Islet precursor cell (in vitro differentiated cells): Measurements from ENCODE around the gene COMMD4.
"Not testable (repeated sequence)": the region's sequence is repeated elsewhere in the genome, so short reads cannot be mapped to it uniquely, and the experiment has no call there.

Experiments
- DNase-seq: peaks from one replicate; pipeline ENCODE4 v3.0.0-alpha.2; 2018

COMMD4 gene

DNA sequence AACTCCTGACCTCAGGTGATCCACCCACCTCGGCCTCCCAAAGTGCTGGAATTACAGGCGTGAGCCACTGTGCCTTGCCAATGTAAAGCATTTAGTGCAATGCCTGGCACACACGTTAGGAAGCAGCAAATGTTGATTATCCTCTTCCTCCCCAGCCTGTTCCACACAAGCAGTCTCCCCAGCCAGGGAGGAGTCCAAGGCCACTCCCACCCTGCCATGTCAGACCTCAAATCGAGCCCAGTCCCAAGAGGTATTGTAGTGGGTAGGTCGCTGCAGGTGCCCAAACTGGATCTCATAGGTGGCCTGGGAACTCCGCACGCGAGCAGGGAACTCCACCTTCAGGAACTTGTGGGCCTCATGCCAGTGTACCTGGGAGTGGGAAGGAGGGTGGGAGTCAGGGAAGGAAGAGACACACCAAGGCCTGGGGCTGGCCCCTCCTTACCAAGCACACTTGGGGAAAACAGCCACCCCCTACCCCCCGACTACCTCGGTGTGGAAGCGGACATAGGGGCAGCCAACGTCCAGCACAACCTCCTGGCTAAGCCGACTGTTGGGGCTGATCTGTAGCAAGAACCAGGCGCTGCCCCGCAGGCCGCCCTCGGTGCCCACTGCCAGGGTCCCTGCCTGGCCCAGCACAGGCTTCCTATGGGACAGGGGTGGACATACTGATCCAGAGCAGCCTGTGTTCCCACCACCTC lies 22.3 kb downstream of the COMMD4 start:
- DNase-seq = no peak

DNA sequence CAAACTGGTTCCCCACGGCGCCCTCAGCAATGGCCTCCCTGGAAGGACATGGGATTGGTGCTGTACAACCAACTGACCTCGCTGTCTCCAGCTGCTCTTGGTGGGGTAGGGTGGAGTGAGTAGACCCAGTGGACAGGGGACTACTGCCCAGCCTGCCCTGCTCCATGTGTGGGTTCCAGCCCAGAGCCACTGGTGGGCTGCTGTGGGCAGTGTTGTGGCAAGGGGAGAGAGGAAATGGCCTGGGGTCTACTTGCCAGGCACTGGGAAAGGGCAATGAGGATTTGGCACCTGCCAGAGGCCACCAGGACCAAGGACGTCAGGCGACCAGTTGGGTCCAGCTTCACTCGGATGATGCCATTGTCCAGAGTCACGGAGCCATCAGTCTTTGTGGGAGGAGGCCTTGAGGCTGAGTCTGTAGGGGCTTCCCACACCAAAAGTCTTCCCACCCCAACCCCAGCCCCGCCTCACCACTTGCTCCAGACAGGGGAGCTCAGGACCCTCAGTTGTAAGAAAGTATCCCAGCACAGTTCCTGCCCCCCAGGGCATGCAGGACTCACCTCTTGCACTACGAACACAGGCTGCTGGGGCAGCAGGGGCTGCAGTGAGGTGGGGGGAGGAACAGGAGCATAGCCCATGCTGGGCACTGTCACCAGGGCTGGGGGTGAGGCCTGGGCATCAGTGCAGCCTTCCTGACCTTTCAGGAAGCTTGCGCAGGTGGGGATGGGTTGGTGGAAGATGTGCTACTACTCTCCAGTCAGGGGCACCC lies 23.1 kb downstream of the COMMD4 start:
- no peak for DNase-seq

DNA sequence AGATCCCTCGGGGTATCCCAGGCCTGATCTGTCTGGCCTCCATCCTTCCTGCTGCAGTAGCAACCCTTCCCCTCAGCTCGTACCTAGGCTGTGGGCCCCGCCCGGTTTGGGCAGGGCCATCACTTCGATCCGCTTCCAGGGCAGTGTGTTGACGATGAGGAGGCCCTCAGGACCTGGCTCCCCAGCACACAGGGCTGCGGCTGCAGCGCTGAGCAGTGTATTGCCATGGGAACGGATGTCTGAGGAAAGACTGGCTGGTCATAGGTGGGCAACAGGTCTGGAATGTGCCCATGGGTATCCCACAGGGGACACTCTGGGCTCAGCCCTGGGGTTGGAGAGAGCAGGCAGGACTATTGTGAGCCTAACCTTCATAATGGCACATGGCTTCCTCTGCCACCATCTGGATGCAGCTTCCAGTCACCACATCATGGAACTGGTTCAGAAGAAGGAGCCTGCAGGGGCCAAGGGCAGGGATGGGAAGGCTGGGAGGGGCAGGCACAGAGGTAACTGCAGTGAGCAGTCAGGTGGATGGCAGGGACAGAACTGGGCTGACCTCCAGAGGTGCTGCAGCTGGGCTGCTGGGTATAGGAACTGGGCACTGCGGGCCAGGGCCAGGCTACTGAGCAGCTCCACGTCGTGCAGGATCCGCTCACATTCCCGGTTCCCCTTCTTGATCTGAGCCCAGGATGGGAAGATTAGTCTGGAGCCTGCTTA lies 23.8 kb downstream of the COMMD4 start:
- DNase-seq = no peak

DNA sequence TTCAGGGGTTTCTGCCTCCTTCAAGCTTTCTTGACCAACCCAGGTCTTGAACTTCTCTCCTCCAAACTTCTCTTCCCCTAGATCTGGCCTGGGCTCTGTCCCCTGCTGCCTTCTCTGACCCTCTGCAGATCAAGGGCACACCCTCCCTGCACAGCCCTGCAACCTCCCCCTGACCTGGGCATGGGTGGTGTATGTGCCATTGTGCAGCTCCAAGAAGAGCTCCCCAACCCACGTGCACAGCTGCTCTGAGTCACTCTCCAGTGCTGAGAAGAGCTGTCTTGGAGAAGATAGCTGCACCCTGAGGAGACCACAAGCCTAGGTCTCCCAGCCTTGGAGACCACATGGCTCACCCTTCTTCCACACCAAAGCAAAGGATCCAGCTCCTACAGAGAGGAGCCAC lies 24.5 kb downstream of the COMMD4 start:
- DNase-seq = no peak

DNA sequence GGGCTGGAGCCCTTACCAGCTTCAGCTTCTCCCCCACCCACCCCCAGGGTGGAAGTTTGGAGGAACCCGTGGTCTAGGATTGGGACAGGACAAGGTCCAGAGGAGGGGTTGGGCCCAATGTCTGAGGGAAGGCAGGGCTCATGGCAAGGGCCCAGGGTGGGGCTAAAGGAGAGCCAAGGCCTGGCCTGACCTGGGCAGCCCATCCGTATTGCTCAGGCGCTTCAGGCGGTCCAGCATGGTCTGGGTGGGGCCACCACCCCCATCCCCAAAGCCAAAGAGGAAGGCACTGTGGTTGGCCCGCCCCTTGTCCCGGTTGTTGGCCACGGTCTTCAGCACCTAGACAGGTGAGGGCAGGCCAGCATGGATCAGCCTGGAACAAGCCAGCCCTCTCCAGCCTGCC lies 25.0 kb downstream of the COMMD4 start:
- DNase-seq = no peak

DNA sequence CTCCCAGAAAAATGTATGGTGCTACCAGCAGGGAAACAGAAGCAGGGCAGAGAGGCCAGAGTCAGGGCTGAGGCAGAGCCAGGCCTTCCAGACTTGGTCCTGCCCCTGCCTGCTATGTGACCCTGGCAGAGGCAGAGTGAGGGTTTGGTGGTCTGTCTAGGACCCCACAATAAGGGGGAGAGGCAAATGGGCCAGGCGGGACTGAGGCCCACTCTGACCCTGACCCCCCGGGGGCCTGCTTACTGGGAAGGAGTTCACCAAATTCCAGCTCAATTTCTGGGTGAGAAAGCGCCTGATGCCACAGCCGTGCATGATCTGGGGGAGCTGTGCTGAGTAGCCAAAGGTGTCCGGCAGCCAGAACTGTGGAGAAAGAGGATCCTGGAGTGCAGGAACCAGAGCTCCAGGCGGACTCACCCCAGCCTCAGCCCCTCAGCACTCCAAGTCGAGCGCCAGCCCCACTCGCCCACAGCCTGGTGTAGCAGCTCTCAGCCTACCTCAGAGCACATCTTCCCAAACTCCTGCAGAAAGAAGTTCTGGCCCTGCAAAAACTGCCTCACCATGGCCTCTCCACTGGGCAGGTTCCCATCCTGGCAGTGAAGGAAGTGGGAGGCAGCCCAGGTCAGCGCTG lies 25.6 kb downstream of the COMMD4 start:
- no peak for DNase-seq

DNA sequence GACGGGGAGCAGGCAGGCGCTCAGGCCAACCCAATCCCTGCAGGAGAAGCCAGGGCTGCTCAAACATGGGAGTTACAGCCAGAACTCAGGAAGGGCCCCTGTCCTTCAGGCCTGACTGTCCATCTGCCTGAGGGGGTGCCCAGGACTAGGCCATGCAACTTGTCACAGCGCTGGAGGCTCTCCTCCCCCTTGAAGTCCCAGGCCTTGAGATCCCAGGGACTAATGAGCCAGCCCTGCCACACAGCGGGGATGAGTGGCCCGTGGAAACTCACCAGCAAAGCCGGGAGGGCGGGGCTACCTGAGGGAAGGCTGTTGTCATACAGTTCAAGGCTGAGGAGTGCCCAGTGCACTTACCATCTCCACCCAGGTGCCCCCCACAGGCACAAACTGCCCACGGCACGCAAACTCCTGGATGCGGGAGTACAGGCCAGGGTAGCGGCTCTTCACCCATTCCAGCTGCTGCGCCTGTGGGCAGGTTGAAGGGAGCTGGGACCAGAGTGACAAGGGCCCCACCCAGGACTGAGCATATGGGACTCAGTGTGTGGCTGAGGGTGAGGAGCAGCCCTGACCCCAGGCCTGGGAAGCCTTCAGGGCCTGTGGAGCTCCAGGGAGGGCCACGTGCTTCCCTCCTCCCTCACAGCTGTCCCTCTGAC lies 26.3 kb downstream of the COMMD4 start:
- DNase-seq = peak; percentile 53

DNA sequence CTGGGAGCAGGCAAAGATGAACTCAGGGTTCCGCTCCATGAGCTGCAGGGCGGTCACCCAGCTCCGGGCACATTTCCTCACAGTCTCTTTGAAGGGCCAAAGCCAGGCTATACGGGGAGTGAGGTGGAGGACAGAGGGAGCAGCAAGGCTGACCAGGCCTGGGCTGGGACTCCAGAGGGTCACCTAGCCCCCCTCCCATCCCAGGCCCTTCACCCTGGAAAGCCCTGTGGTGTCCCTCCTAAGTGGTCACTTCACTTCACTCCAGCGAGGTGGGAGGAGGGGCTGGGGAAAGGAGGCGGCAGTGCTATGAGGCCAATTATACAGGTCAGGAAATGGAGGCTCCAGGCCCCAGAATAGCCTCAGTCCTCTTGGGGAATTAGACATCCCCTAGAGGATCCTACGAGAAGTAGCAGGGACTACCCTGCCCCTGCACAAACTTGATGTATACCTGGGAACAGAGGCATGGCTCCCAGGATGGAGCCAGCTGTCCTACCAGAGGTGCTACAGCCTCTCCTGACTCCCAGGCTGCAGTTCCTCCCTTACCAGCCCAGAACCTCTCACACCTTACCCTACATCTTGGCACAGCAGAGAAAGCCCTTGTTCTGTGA lies 26.9 kb downstream of the COMMD4 start:
- no peak for DNase-seq

DNA sequence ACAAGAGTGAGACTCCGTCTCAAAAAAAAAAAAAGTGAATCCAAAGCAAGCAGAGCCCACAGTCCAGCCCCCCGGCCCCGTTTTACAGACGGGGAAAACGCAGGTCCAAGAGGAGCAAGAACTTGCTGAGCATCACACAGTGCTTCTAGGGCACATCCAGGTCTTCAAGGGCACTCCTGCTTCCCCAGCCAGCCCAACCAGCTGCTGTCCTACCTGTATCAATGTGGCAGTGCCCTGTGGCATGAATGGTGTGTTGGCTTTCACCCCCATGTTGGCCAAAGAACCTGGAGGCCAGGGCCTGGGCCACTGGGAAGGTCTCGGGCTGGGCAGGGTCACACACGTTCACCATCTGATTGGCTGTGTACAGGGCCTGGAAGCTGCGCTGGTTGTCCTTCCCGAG lies 27.9 kb downstream of the COMMD4 start:
- no peak for DNase-seq

DNA sequence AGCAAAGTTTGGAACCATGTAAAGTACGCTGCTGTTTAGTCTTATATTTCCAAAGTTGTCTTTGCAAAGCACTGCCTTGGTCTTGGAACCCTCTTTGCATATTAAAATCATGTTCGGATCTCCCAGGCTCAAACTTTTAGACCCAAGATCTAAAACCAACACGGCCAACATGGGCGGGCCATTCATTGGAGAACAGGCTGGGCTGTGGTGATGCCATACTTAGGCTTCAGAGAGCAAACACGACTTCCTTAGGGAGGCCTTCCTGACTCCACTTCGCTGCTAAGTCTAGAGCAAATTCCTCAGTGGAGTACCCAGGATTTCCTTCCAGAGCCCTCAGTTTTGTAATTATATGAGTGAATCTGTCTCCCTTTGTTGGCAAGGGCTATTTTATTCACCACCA lies 29.0 kb downstream of the COMMD4 start:
- DNase-seq = no peak

DNA sequence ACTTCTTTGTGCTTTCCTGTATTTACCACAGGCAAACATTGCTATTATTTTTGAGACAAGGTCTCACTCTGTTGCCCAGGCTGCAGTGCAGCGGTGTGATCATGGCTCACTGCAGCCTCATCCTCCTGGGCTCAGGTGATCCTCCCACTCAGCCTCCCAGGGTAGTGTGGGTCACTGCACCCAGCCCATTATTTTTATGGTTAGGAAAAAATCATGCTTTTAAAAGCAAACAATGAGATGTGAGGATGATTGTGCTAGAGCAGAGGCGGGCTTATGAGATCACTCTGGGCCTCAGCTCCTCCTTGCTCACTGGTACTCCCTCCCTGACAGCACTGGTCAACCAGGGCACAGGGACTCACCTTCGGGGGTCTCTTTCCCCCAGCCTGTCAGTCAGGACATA lies 30.3 kb downstream of the COMMD4 start:
- no peak for DNase-seq

DNA sequence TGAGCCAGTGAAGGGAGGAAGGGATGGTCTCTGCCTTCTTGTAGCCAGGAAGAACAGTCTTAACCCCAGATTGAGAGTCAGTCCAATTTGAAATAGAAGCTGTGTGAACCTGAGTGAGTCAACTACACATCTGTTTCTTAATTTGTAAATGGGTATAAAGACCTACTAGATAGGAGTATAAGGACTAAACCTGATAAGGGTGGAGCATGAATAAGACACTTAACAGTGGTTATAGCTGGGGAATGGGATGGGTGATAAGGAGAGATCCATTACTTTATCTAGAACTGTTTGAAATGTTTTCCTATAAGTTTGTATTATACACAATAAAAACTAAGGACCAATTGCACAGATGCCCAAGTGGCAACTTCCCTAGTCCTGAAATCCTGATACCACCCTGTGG lies 31.1 kb downstream of the COMMD4 start:
- DNase-seq = no peak

DNA sequence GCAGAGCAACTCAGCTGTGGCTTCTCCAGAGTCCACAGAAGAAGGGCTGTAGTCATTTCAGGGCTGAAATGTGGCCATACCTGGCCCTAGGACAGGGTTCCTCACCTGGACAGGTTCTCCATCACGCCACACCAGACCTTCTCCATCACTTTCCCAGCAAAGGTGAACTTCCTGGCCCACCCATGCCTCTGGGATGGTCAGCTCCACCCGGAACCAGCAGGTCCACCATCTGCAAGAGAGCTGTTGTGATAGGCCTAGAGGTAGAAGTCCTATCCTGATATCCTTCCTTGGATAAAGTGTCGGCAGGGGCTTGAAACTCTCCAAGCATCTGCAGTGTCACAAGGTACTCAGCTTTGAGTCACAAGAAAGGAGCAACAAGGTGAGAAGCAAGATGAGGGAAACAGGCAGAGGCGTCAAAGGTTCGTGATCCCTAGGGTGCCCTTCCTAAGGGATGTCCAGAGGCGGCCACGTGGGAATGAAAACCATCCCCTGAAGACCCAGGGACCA lies 31.6 kb downstream of the COMMD4 start:
- no peak for DNase-seq

DNA sequence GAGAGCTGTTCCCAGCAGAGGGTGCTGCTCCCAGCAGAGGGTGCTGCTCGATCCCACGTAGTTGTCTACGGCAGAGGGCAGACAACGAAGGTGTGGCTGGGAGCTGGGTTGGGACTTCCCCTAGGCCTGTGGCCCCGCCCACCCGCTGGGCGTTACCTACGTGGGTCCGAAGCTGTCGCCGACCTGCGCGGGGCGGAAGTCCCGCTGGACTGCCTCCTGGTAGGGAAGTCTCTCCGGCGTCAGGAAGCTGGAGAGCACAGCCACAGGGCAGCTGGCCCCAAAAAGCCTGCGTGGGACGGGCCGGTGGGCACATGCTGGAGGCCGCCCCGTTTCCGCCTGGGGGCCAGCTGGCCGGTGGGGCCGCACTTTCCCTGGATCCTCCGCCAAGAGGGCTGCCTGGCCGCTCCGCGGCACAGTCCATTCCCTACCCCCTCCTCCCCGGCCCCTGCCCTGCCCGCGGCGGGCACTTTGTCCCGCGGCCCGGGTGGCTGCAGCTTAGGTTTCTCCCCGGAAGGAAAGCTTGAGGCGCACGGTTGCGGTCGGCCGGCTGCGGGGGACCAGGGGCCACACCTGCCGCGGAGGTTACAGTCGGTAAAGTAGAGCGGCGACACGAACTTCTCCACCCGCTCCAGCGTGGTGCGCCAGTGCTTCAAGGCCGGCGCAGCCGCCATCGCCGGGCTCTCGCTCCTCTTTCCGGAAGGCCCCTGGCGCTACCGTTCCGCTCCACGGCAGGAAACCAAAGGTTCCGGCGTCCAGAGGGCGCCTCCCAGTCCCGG lies 32.2 kb downstream of the COMMD4 start, which contains the start of gene MAN2C1:
Gene MAN2C1 (minus strand): TSS at position 695 of the 776 bp plus-strand sequence. CDS start 24 bp downstream, at position 671.
- DNase-seq = peak; percentile 99

DNA sequence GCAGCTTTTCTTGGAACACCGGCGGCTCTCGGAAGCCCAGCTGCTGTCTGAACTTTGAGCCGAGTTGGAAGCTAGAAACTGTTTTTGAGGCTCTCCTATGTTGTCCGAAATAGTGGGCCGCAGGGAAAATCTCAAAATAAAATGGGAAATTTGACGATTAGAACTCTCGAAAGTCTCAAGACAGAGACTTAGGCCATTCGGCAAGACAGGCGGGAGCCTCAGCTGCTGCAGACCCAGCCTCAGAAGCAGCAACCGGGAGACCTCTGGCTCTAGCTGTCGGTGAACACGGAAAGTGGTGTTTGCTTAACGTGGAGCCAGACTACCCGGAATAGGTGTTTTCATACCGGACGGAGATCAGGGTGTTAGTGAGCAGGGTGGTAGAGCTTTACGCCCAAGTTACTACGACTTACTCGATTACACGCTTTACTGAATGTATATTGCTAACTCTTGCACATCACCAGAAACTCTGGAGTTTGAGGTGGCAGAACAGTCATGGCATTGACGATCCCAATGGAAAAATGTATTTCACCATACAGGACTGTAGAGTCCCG lies 32.9 kb downstream of the COMMD4 start:
- DNase-seq = no peak

DNA sequence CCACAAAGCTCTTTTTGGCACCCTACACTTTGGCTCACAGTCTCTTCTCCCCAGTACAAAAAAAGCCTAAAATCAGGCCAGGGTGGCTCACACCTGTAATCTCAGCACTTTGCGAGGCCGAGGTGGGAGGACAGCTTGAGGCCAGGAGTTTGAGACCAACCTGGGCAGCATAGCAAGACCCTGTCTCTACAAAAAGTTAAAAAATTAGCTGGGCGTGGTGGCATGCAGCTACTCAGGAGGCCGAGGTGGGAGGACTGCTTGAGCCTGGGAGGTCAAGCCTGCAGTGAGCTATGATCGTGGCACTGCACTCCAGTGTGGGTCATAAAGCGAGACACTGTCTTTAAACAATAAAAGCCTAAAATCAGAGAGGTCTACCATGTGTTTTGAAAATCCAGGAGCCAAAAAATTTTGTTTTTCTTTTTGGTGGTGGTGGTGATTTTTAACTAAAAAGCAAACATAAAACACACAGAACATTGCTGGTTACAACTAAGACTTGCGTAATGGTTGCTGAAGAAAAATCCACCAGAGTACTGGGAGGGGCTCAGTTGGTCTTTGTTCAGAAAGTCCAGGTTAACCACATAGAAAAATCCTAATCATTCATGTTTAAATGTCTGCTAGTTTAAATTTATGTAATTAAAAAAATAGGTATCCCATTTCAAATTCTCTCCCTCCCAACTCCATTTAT lies 34.2 kb downstream of the COMMD4 start:
- no peak for DNase-seq

DNA sequence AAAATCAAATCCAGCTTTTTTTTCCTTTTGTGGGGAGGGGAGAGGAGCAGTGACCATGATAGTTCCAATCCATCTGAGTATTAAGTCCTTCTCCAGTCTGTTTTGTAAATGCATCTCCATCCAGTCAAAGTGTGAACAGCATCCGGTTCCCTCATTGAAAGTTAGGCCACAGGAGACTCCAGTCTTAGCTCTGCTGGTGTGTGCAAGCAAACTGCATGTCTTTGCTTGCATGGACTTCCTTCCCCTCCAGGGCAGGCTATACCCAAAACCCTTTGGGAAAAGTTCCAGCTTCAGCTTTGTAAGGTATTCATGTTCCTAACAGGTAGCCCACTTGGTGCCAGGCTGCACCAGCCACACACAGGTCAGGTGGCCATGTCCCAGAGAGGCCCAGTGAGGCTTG lies 35.6 kb downstream of the COMMD4 start:
- DNase-seq = no peak

DNA sequence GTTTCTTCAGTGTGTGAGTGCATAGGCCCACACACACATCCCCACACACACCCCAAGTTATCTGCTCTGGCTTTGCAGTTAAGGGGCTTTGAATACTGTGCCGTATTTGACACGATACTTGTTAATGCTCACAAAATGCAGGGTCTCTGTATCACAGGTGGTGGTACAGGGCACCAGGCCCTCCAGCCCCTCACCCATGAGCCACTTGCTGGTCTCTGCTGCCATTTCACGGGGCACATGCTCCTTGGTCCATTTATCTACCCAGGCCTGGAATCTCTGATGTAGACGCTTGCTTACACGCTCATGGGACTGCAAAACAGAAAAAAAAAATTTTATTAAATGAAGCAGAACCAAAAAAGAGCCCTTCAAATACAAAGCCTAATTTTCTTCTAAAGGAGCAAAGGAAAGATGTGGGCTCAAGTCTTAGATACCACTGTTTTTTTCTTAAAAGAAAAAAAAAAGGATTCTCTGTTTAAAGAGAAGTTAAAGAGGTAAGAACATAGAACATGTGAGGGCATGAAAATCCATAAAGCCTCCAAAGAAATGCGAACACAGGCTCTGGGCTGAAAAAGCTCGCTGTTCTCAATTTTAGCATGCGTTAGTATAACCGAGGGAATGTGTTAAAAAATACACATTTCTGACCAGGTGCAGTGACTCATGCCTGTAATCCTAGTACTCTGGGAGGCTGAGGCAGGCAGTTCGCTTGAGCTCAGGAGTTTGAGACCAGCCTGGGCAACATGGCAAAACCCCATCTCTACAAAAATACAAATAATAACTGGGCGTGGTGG lies 36.2 kb downstream of the COMMD4 start:
- DNase-seq = no peak

DNA sequence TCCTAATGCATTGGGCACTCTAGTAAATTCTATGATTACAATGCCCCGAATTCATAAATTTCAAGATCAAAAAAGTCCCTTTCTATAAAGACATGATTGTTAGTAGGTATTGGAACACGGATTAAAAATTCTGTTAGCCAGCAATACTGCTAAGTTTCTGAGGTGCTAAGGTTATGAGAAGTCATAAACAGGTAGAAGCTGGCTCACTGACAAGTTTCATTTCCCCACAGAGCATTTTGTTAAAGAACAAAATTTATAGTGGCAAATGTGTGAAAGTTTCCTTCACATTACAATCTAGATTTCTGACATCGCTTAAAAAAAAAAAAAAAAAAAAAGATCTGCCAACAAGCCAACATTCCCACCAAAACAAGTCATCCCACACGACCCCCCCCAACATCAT lies 44.9 kb downstream of the COMMD4 start:
- DNase-seq = no peak

DNA sequence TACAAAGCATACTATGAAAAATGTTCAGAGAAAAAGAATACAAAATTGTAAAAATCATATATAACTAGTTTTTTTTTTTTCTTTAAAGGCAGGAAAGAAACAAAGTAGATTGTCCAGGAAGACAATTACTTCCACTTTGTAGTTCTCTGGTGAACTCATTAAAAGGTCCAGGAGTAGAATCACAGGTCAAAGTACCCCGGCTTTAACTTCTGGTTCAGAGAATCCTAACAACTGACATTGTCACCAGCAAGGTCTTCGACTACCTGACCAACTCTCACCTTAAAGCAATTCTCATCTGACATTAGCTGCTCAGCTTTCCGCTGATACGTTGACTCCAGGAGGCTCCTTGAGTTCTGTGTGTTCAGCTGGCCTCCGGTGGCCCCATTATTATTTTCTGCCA lies 48.1 kb downstream of the COMMD4 start:
- DNase-seq = not testable (repeated sequence)
